Measurements from ENCODE around the gene SPATA46. TPM values are rescaled to one million over a fixed set of nuclear protein-coding genes. Genes with fewer than 3 reads are reported as not detected.

SPATA46 gene
- total and polyA plus RNA-seq, 2 donors (not counting 3 experiments of a cell fraction or from before 2014, with no cell fraction given), result not detected

DNA sequence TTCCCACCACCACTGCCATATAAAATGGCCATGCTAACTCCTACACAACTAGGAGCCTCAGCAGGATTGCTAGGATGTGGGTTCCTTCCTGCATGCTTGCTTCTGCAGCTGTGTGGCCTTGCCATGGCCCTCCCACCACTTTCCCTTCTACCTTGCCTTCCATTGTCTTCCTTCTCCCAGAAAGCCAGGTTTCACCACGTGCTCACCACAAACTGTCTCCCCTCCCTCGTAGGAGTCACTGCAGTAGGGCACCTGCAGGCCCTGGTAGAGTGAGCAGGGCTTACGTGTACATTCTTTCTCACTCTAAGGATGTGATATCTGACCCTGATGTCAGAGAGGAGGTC, 8.6 kb upstream of the SPATA46 start:
- dilution Hi-C loops (cut with MboI; ENCODE audit: extremely low pct_ligation_motif_present, low sequenced_read_pairs) (no loop called here), intact Hi-C loops (cut with micrococcal nuclease) (no loop called here)
- ChIA-PET CTCF (interaction anchor here (1.2 kb wide), 2 partner anchors 28 to 329 kb away, joined by 4 to 5 read pairs; no protein-coding TSS in a partner anchor), POLR2A (no interaction called here)
- no peak for TF ChIP-seq FOS (IDR thresholded peaks at IDR 0.05; ENCODE audit: borderline replicate concordance, insufficient read depth, low read length)
- no peak for TF ChIP-seq POLR2AphosphoS5 (IDR thresholded peaks at IDR 0.05; ENCODE audit: insufficient read depth, low read depth, low read length)
- TF ChIP-seq GATA2 (IDR thresholded peaks at IDR 0.05; ENCODE audit: insufficient read depth, insufficient read length, low read depth, low read length), result no peak
- no peak for TF ChIP-seq JUN (IDR thresholded peaks at IDR 0.05; ENCODE audit: borderline replicate concordance, insufficient read depth, insufficient read length, low read depth)
- TF ChIP-seq MAX (IDR thresholded peaks at IDR 0.05; ENCODE audit: insufficient read depth, insufficient read length), result no peak
- TF ChIP-seq MYC (IDR thresholded peaks at IDR 0.05; ENCODE audit: low read depth, low read length), result no peak
- no peak for TF ChIP-seq POLR2A (IDR thresholded peaks at IDR 0.05; ENCODE audit: low read depth, low read length)
- TF ChIP-seq, protein P1, sequence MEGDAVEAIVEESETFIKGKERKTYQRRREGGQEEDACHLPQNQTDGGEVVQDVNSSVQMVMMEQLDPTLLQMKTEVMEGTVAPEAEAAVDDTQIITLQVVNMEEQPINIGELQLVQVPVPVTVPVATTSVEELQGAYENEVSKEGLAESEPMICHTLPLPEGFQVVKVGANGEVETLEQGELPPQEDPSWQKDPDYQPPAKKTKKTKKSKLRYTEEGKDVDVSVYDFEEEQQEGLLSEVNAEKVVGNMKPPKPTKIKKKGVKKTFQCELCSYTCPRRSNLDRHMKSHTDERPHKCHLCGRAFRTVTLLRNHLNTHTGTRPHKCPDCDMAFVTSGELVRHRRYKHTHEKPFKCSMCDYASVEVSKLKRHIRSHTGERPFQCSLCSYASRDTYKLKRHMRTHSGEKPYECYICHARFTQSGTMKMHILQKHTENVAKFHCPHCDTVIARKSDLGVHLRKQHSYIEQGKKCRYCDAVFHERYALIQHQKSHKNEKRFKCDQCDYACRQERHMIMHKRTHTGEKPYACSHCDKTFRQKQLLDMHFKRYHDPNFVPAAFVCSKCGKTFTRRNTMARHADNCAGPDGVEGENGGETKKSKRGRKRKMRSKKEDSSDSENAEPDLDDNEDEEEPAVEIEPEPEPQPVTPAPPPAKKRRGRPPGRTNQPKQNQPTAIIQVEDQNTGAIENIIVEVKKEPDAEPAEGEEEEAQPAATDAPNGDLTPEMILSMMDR (IDR thresholded peaks at IDR 0.05; ENCODE audit: extremely low read depth in 1 of 2, insufficient read depth in 1 of 2, low read depth in 1 of 2, low read length in 2 of 2), result no peak
- no peak for TF ChIP-seq EZH2 (IDR thresholded peaks at IDR 0.05; ENCODE audit: borderline replicate concordance, low read depth, low read length, severe bottlenecking)
- H3K79me2 ChIP-seq (ENCODE audit: control insufficient read depth, insufficient read depth, low read length), result no peaks in the 10 kb centered on the region
- H3K27me3 ChIP-seq (ENCODE audit: control insufficient read depth in 2 of 2, insufficient read depth in 2 of 2, low read length in 2 of 2), result no peaks in the 10 kb centered on the region
- FAIRE-seq (no peak), DNase-seq (ENCODE audit: low read depth, low spot score) (no peak)
- H3K27ac ChIP-seq (ENCODE audit: insufficient read depth, low read depth, low read length), result no peak overlapping the region
- no peaks in the 10 kb centered on the region for H3K9me3 ChIP-seq (replicated peaks; ENCODE audit: control insufficient read depth, insufficient read depth, low read length)
- H3K4me3 ChIP-seq (replicated peaks in 1 of 3; ENCODE audit: insufficient read depth in 1 of 3, low read depth in 1 of 3, low read length in 3 of 3), result no peak overlapping the region
- no peaks in the 10 kb centered on the region for H3K4me1 ChIP-seq (ENCODE audit: control insufficient read depth, extremely low read depth, insufficient read depth, low read length)
- H4K20me1 ChIP-seq (replicated peaks; ENCODE audit: control insufficient read depth, extremely low read depth, insufficient read depth, low read length), result no peaks in the 10 kb centered on the region
- H3K9me1 ChIP-seq (replicated peaks; ENCODE audit: control insufficient read depth, extremely low read depth, insufficient read depth, low read length), result no peaks in the 10 kb centered on the region
- H3K9ac ChIP-seq (replicated peaks; ENCODE audit: extremely low read depth, insufficient read depth, low read length), result no peak overlapping the region
- no TSS peak for BruUV-seq (replicated peaks)
- H2AFZ ChIP-seq (ENCODE audit: low read depth, low read length), result no peak overlapping the region
- H3K36me3 ChIP-seq (ENCODE audit: control insufficient read depth in 2 of 2, extremely low read depth in 1 of 2, insufficient read depth in 2 of 2, low read length in 2 of 2), result peaks cover 0 to 3% of the 10 kb centered on the region in 2 experiments
- H3K4me2 ChIP-seq (ENCODE audit: insufficient read depth, low read length), result no peak overlapping the region
